Measurements from ENCODE around the gene FAM210B. TPM values are rescaled to one million over a fixed set of nuclear protein-coding genes. Genes with fewer than 3 reads are reported as not detected.

FAM210B gene
- total and polyA plus RNA-seq, 2 of the 13 experiments (the other 11 are each of a cell fraction or from before 2014, with no cell fraction given), result 75.9 to 107 TPM

GRCh38 chr20:56392881-56393482 lies 34.2 kb downstream of the FAM210B start (continued):
- TF ChIP-seq LRRFIP1 (CRISPR knock-in tag; conservative IDR thresholded peaks at IDR 0.05) (0 out of 2 replicates have a peak, but pooled peaks have one; percentile 7), MXD4 (CRISPR knock-in tag; IDR thresholded peaks at IDR 0.05) (no peak), HBP1 (CRISPR knock-in tag; IDR thresholded peaks at IDR 0.05; ENCODE audit: low read depth) (no peak), ZNF589 (CRISPR knock-in tag; conservative IDR thresholded peaks at IDR 0.05) (peak; percentile 54; the same call in 1 of the 2 replicates)

GRCh38 chr20:56393653-56394052 lies 34.9 kb downstream of the FAM210B start:
- POLR2A ChIA-PET, result interaction anchor here (1.6 to 4.1 kb wide), 3 partner anchors 17 to 35 kb away, joined by 3 to 91 read pairs (median 50); partner anchors contain the start of genes CASS4 and FAM210B
- 62% methylated on average over 8 of the region's 8 CpGs for WGBS (ENCODE audit: low lambda C conversion rate)
- peaks cover 60% of the 10 kb centered on the region for H3K79me2 ChIP-seq (ENCODE audit: insufficient read depth, low read length)
- TF ChIP-seq MAF1 (CRISPR knock-in tag; IDR thresholded peaks at IDR 0.05; ENCODE audit: borderline replicate concordance) (no peak), CERS6 (CRISPR knock-in tag; IDR thresholded peaks at IDR 0.05) (no peak), ZNF138 (CRISPR knock-in tag; IDR thresholded peaks at IDR 0.05; ENCODE audit: low read depth) (no peak), FOXP1 (IDR thresholded peaks at IDR 0.05) (no peak), FOXP1 (CRISPR knock-in tag; IDR thresholded peaks at IDR 0.05) (no peak), TEAD3 (CRISPR knock-in tag; optimal IDR thresholded peaks at IDR 0.05; ENCODE audit: borderline replicate concordance) (peak; percentile 31), ZBTB33 (CRISPR knock-in tag; IDR thresholded peaks at IDR 0.05) (peak; percentile 51; the same call in 1 of the 2 replicates), NFYB (CRISPR knock-in tag; IDR thresholded peaks at IDR 0.05) (no peak), ZNF18 (CRISPR knock-in tag; IDR thresholded peaks at IDR 0.05; ENCODE audit: insufficient replicate concordance) (peak; percentile 37), ZNF337 (CRISPR knock-in tag; IDR thresholded peaks at IDR 0.05; ENCODE audit: borderline replicate concordance, low read depth) (no peak)

More at GRCh38 chr20:56393653-56394052, 34.9 kb downstream of the FAM210B start:
- peaks cover 0 to 4% of the 10 kb centered on the region in 2 experiments; a peak in 1 of 5 replicates for H3K27me3 ChIP-seq (ENCODE audit: control insufficient read depth in 1 of 2, insufficient read depth in 2 of 2, low read length in 2 of 2)
- peaks cover 21 to 47% of the 10 kb centered on the region in 2 experiments for H3K36me3 ChIP-seq (replicated peaks in 1 of 2; ENCODE audit: control insufficient read depth in 1 of 2, insufficient read depth in 2 of 2, low read length in 2 of 2)
- no peak for ATAC-seq
- H3K4me3 ChIP-seq (replicated peaks in 1 of 3; ENCODE audit: insufficient read depth in 1 of 3, low read depth in 2 of 3, low read length in 3 of 3), result peak overlapping the region; percentile 92 to 94 (median 93)
- intact Hi-C loops (cut with micrococcal nuclease; ENCODE audit: unreplicated experiment), result loop anchor here (2.0 kb wide), 2 partner anchors 31 to 75 kb away; partner anchors contain the start of gene RTF2
- peak overlapping the region; percentile 88 for H3K27ac ChIP-seq (ENCODE audit: extremely low read length, insufficient read depth, low read length)
- DNase-seq (ENCODE audit: low spot score), result no peak
- no TSS peak for BruUV-seq (replicated peaks)
- H3K9ac ChIP-seq (ENCODE audit: insufficient read depth, low read depth, low read length), result peak overlapping the region; percentile 93
- H3K9me3 ChIP-seq (ENCODE audit: low read length), result no peaks in the 10 kb centered on the region
- peaks cover 38% of the 10 kb centered on the region for H3K4me1 ChIP-seq (ENCODE audit: insufficient read depth, low read length)
- peak overlapping the region; percentile 94 for H3K4me2 ChIP-seq (ENCODE audit: low read depth, low read length)
- CTCF ChIA-PET (ENCODE audit: low intra/inter-chr PET ratio, low total read pairs), result no interaction called here
- no peak overlapping the region for H2AFZ ChIP-seq (ENCODE audit: low read length)
- no peak for FAIRE-seq
- no peaks in the 10 kb centered on the region for H4K20me1 ChIP-seq (ENCODE audit: insufficient read depth, low read length)
- in situ Hi-C loops (cut with HindIII; ENCODE audit: extremely low pct_ligation_motif_present, low pct_unique_long_range_greater_than_20kb), result no loop called here
